ENCODE results near the gene RAMP2. TPM values are rescaled to one million over a fixed set of nuclear protein-coding genes. Genes with fewer than 3 reads are reported as not detected.

The RAMP2 gene
- total and polyA plus RNA-seq, 2 experiments from 2014 or later, result 13.1 to 48.7 TPM

DNA sequence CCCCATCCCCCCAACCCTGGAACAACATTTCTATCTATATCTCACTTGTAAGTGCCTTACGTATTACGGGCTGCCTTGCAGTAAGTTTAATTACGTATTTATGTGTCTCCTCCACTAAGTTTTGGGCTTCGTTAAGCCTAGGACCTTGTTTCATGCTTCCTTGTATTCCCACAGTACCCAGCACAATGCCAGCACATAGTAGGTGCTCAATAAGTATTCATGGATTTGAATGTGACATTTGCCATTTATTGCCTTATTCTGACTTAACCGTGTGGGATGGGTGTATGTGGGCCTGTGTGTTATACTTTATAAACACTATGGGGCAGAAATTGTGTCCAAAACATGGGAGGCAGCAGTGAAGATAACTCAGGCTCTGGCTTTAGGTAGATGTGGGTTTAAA lies 31.5 kb downstream of the RAMP2 start:
- Histone ChIP-seq H3K79me2 (peaks cover 11% of the 10 kb centered on the region), H3K9me2 (replicated peaks; ENCODE audit: insufficient read depth) (no peaks in the 10 kb centered on the region), H2AFZ (no peak overlapping the region), H3K4me3 (no peak overlapping the region), H4K20me1 (ENCODE audit: insufficient read depth, poor library complexity, severe bottlenecking) (no peaks in the 10 kb centered on the region), H3K27me3 (no peaks in the 10 kb centered on the region), H3K4me1 (ENCODE audit: insufficient read depth) (peaks cover 7% of the 10 kb centered on the region), H3K4me2 (no peak overlapping the region), H3K27ac (no peak overlapping the region), H3K9me3 (ENCODE audit: low read depth) (no peaks in the 10 kb centered on the region), H3K36me3 (replicated peaks; ENCODE audit: insufficient read depth, low read depth) (no peaks in the 10 kb centered on the region)
- DNase-seq (ENCODE audit: low spot score), result no peak
- TF ChIP-seq, protein P1, sequence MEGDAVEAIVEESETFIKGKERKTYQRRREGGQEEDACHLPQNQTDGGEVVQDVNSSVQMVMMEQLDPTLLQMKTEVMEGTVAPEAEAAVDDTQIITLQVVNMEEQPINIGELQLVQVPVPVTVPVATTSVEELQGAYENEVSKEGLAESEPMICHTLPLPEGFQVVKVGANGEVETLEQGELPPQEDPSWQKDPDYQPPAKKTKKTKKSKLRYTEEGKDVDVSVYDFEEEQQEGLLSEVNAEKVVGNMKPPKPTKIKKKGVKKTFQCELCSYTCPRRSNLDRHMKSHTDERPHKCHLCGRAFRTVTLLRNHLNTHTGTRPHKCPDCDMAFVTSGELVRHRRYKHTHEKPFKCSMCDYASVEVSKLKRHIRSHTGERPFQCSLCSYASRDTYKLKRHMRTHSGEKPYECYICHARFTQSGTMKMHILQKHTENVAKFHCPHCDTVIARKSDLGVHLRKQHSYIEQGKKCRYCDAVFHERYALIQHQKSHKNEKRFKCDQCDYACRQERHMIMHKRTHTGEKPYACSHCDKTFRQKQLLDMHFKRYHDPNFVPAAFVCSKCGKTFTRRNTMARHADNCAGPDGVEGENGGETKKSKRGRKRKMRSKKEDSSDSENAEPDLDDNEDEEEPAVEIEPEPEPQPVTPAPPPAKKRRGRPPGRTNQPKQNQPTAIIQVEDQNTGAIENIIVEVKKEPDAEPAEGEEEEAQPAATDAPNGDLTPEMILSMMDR (IDR thresholded peaks at IDR 0.05; ENCODE audit: poor library complexity), result no peak
- TF ChIP-seq EZH2 (IDR thresholded peaks at IDR 0.05; ENCODE audit: borderline replicate concordance) (no peak), EZH2phosphoT487 (IDR thresholded peaks at IDR 0.05; ENCODE audit: low read depth, severe bottlenecking, unreplicated experiment) (no peak)
- WGBS (ENCODE audit: low lambda C conversion rate, missing lambda C conversion rate), result 86% methylated on average over 5 of the region's 5 CpGs

DNA sequence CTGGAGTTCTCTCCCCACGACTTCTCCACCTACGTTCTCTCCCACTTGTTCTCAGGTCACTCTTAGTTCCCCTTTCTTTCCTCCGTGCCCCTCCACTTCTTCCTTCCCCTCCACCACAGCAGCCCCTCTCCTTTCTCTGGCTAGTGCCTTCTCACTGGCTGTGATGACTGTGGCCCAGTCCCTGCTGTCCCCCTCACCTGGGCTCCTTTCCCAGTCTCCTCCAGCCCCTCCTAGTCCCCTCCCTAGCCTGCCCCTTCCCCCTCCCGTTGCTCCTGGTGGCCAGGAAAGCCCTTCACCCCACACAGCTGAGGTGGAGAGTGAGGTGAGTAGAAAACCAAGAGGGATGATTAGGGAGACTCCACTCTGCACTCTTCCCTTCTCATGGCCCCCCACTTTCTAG lies 34.0 kb downstream of the RAMP2 start:
- Histone ChIP-seq H2AFZ (no peak overlapping the region), H3K9me2 (replicated peaks; ENCODE audit: insufficient read depth) (no peaks in the 10 kb centered on the region), H3K4me2 (no peak overlapping the region), H3K79me2 (peaks cover 18% of the 10 kb centered on the region), H3K9me3 (ENCODE audit: low read depth) (no peaks in the 10 kb centered on the region), H3K27me3 (no peaks in the 10 kb centered on the region), H3K36me3 (replicated peaks; ENCODE audit: insufficient read depth, low read depth) (no peaks in the 10 kb centered on the region), H3K27ac (no peak overlapping the region), H4K20me1 (ENCODE audit: insufficient read depth, poor library complexity, severe bottlenecking) (no peaks in the 10 kb centered on the region), H3K4me3 (no peak overlapping the region), H3K4me1 (ENCODE audit: insufficient read depth) (peaks cover 7% of the 10 kb centered on the region)
- TF ChIP-seq, protein P1 (IDR thresholded peaks at IDR 0.05; ENCODE audit: poor library complexity), result no peak
- TF ChIP-seq EZH2 (IDR thresholded peaks at IDR 0.05; ENCODE audit: borderline replicate concordance) (no peak), EZH2phosphoT487 (IDR thresholded peaks at IDR 0.05; ENCODE audit: low read depth, severe bottlenecking, unreplicated experiment) (no peak)
- no peak for DNase-seq (ENCODE audit: low spot score)
- WGBS (ENCODE audit: low lambda C conversion rate, missing lambda C conversion rate), result 81% methylated on average over 3 of the region's 4 CpGs

DNA sequence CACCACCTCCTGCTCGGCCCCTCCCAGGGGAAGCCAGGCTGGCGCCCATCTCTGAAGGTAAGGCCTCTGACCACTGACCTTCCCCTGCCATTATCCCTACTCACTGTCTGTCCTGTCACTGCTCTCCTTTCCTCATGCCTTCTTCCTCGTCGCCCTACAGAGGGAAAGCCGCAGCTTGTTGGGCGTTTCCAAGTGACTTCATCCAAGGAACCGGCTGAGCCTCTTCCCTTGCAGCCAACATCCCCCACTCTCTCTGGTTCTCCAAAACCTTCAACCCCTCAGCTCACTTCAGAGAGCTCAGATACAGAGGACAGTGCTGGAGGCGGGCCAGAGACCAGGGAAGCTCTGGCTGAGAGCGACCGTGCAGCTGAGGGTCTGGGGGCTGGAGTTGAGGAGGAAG lies 34.4 kb downstream of the RAMP2 start:
- no peak overlapping the region for H3K4me2 ChIP-seq
- no peaks in the 10 kb centered on the region for H3K27me3 ChIP-seq
- no peak overlapping the region for H3K27ac ChIP-seq
- H4K20me1 ChIP-seq (ENCODE audit: insufficient read depth, poor library complexity, severe bottlenecking), result no peaks in the 10 kb centered on the region
- H2AFZ ChIP-seq, result no peak overlapping the region
- H3K4me3 ChIP-seq, result no peak overlapping the region
- TF ChIP-seq, protein P1 (IDR thresholded peaks at IDR 0.05; ENCODE audit: poor library complexity), result no peak
- TF ChIP-seq EZH2 (IDR thresholded peaks at IDR 0.05; ENCODE audit: borderline replicate concordance) (no peak), EZH2phosphoT487 (IDR thresholded peaks at IDR 0.05; ENCODE audit: low read depth, severe bottlenecking, unreplicated experiment) (no peak)
- DNase-seq (ENCODE audit: low spot score), result no peak
- H3K36me3 ChIP-seq (replicated peaks; ENCODE audit: insufficient read depth, low read depth), result no peaks in the 10 kb centered on the region
- H3K4me1 ChIP-seq (ENCODE audit: insufficient read depth), result peaks cover 7% of the 10 kb centered on the region
- H3K9me2 ChIP-seq (replicated peaks; ENCODE audit: insufficient read depth), result no peaks in the 10 kb centered on the region
- H3K9me3 ChIP-seq (ENCODE audit: low read depth), result no peaks in the 10 kb centered on the region
- WGBS (ENCODE audit: low lambda C conversion rate, missing lambda C conversion rate), result 95% methylated on average over 10 of the region's 10 CpGs
- H3K79me2 ChIP-seq, result peaks cover 18% of the 10 kb centered on the region

Measured in hepatocyte (in vitro differentiated cells).